VCaP (cell line): Measurements from ENCODE around the gene HRH3.

Experiments used
- H3K27ac ChIP-seq: fragments of 450-650 bp; 2 replicates; pipeline ENCODE4 v1.5.1; 2017
- TF ChIP-seq, protein P1 (sequence below): fragments of 450-650 bp; conservative IDR thresholded peaks from 2 replicates; pipeline ENCODE4 v1.5.1; 2017; ENCODE audit warnings: mild to moderate bottlenecking, moderate library complexity

Gene HRH3

DNA sequence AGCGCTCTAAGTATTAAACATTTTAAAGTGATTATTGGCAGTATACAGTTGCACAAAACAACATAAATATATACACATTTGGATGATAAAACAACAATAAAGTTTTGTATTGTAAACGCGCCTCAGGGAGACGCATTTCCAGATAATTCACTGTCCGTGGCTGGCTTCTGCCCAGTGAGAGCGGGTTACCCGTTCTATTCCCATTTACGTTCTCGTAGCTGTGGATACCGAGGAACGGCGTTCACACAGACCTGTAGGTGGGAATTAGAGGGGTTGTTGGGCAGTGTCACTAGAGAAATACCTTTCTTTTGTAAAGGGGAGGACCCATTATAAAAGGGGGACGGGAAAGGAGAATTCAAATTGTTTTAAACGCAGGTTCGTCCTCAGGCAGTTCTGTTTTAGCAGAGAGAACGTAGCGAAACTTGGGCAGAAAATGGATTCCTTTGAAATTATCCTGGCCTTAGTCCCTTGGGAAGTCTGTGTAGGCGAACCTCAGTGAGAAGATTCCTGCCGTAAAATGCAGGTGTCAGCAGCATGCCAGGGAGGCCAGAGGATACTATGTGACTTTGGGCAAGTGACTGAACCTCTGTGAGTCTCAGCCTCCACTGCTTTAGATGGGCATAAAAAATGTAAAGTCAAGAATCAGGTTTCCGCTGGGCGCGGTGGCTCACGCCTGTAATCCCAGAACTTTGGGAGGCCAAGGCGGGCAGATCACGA lies 36.5 kb downstream of the HRH3 start:
- H3K27ac ChIP-seq = peak overlapping the region; percentile 95
- TF ChIP-seq, protein P1, sequence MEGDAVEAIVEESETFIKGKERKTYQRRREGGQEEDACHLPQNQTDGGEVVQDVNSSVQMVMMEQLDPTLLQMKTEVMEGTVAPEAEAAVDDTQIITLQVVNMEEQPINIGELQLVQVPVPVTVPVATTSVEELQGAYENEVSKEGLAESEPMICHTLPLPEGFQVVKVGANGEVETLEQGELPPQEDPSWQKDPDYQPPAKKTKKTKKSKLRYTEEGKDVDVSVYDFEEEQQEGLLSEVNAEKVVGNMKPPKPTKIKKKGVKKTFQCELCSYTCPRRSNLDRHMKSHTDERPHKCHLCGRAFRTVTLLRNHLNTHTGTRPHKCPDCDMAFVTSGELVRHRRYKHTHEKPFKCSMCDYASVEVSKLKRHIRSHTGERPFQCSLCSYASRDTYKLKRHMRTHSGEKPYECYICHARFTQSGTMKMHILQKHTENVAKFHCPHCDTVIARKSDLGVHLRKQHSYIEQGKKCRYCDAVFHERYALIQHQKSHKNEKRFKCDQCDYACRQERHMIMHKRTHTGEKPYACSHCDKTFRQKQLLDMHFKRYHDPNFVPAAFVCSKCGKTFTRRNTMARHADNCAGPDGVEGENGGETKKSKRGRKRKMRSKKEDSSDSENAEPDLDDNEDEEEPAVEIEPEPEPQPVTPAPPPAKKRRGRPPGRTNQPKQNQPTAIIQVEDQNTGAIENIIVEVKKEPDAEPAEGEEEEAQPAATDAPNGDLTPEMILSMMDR = no peak

DNA sequence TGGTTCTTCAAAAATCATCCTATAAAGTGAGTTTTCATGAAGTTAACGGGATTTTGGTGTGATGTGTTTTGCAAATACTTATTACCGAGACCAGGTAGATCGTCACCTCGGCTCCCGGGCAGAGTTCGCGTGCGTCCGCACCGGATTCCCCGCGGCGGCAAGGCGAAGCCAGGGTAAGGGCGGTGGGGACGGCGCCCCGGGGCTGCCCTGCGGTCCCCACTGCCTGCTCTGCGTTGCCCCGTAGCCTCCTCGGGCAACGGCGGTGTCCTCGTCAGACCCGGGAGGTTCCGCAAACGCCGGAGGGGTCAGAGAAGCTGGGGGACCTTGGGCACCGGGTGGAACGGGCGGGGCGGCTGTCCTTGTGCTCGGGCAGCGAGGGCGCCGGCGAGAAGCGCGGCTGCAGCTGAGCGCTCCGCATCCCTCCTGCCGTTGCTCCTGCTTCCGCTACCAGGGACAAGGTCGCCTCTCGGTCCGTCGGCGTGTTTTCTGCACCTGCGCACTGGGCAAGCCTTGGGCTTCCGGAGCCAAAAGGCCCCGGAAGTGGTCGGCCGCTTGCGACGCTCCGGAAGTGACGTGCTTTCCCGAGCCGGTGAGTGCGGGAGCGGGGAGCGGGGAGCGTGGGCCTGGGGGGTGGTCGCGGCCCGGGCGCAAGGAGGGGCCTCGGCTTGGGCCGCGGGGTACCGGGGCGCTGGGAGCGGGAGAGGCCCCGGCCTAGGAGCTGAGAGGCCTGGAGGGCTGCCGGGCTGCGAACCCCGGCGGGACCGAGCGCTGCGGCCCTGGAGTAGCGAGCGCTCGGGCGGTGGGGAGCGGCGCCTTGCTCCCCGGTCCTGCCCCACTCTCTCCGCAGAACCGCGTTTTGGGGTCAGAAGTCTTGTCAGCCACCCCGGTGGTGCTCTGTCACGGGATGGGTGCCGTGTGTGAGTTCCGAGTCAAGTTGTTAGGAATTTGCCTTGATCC lies 37.3 kb downstream of the HRH3 start, which contains the start of gene MTG2:
Gene MTG2 (plus strand): TSS at position 560 of the 957 bp plus-strand sequence. CDS start 10,393 bp downstream, outside the sequence.
- H3K27ac ChIP-seq = peak within 1 kb of the TSS; percentile 95
- TF ChIP-seq, protein P1 = no peak

DNA sequence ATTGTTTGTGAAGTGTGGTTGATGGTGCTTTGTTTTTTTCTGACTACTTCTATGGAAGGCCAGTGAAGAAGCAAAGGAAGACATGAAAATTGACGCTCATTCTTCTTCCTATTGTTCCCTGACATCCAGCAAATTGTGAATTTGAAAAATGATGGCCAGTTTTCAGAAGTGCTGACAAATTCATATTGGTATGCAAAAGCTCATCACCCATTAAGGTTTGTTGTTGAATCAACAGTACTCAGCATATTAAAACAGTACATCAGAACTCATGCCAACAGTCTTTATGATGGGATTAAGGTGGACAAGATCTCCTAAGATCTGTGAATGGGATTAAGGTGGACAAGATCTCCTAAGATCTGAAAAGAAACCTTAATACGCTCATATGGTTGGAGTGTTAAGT lies 38.3 kb downstream of the HRH3 start:
- TF ChIP-seq, protein P1 = no peak

DNA sequence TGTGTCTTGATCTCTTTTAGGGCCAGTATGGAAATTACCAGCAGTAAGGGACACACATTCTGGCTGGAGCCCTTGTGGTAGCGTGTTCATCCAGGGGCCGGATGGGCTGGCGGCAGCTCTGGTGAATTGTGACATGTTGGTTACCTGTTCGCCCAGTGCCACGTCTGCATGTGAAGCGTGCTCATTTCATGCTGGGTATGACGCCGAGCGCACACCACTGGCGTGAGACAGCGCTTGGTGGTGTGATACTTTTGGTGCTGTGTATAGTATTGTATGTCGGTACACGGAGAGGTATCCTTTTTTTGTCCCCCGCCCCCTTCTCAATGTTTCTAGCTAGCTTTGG lies 40.9 kb downstream of the HRH3 start:
- no peak overlapping the region for H3K27ac ChIP-seq
- TF ChIP-seq, protein P1 = no peak

More for the DNA sequence above, 38.3 kb downstream of the HRH3 start:
- H3K27ac ChIP-seq = peak overlapping the region; percentile 95

DNA sequence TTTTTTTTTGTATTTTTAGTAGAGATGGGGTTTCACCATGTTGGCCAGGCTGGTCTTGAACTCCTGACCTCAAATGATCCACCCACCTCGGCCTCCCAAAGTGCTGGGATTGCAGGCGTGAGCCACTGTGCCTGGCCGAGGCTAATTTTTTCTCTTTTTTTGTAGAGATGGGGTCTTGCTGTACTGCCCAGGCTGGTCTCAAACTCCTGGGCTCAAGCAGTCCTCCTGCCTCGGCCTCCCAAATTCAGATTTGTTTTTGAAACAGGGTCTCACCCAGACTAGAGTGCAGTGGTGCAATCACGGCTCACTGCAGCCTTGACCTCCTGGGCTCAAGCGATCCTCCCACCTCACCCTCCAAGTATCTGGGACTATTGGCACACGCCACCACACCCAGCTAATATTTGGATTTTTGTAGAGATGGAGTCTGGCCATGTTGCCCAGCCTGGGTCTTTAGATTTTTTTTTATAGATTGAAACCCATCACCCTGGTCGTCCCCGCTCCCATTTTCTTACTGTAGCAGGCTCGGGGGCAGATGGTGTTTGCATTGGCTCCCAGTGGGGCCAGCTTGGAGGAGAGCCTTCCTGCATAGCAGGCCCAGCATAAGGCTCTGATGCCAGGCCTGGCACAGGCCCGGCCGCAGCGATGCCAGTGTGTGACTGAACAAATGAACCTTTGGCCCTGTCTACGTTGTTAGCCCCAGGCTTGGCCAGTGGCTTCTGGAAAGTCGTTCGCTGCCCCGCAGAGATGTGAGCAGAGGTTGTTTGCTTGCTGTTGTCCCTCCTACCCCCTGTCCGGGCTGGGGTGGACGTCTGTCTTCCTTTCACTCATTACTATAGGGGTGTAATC lies 41.5 kb downstream of the HRH3 start:
- H3K27ac ChIP-seq = no peak overlapping the region

DNA sequence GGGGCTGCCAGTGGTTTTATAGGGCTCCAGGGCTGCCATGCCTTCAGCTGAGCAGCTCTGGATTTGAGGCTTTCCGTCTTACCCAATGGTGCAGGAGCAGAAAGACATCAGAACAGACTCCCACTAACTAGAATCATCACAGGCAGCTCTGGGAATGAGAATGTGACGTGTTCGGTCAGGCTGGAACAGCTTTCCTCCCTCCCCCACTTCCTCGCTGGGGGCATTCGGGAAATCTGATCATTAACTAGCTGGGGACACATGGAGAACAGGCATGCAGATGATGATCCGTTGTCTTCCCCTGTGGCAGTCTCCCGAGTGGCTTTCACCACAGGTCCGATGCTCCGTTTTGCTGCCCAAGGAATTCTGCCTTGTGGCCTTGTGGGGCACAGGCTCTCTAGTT lies 42.8 kb downstream of the HRH3 start:
- no peak overlapping the region for H3K27ac ChIP-seq

More for the DNA sequence above, 41.5 kb downstream of the HRH3 start:
- TF ChIP-seq, protein P1 = no peak

More for the DNA sequence above, 42.8 kb downstream of the HRH3 start:
- TF ChIP-seq, protein P1 = no peak
